Calu3 (cell line): ENCODE results near the gene ZNF804A. TPM values are rescaled to one million over a fixed set of nuclear protein-coding genes. Genes with fewer than 3 reads are reported as not detected.

Experiments
- BruUV-seq: library from RNA; stranded (reverse); fragments of 400-500 nt; replicated peaks from 2 replicates; lab custom pipeline; 2021; lab: Mats Ljungman, UMichigan
- CTCF ChIA-PET: fragments of 300-600 bp; sonication (Branson Sonifier 250); formaldehyde crosslinking; loops from one replicate; lab custom pipeline; 2022; ENCODE audit warnings: antibody characterized with exemption; lab: Charles Lee
- DNase-seq: peaks from one replicate; pipeline ENCODE4 v3.0.0; 2022
- H3K27ac Mint-ChIP-seq: one replicate; pipeline ENCODE4 v1.8.0; 2022; ENCODE audit warnings: mixed read lengths; ENCODE audit not compliant: unreplicated experiment
- H3K27me3 Mint-ChIP-seq: one replicate; pipeline ENCODE4 v1.8.0; 2022; ENCODE audit warnings: mixed read lengths; ENCODE audit not compliant: unreplicated experiment
- H3K36me3 Mint-ChIP-seq: one replicate; pipeline ENCODE4 v1.8.0; 2022; ENCODE audit warnings: mild to moderate bottlenecking, moderate library complexity, mixed read lengths; ENCODE audit not compliant: insufficient read depth, unreplicated experiment
- H3K4me1 Mint-ChIP-seq: one replicate; pipeline ENCODE4 v1.8.0; 2022; ENCODE audit warnings: mild to moderate bottlenecking, low read depth, mixed read lengths; ENCODE audit not compliant: unreplicated experiment
- H3K4me3 Mint-ChIP-seq: one replicate; pipeline ENCODE4 v1.8.0; 2022; ENCODE audit warnings: mild to moderate bottlenecking, low read depth, moderate library complexity, mixed read lengths; ENCODE audit not compliant: unreplicated experiment
- H3K9me3 Mint-ChIP-seq: one replicate; pipeline ENCODE4 v1.8.0; 2022; ENCODE audit warnings: low read depth, mixed read lengths; ENCODE audit not compliant: unreplicated experiment
- CTCF ChIP-seq: fragments of 200-600 bp; IDR thresholded peaks from one replicate; pipeline ENCODE4 v1.8.0; 2022; ENCODE audit warnings: antibody characterized with exemption; ENCODE audit not compliant: unreplicated experiment
- intact Hi-C: fragments of 100-400 bp; cut with micrococcal nuclease; formaldehyde crosslinking; loops from one replicate; pipeline ENCODE4 v1.10.0; 2022; ENCODE audit not compliant: unreplicated experiment
- total RNA-seq: library from RNA; stranded (reverse); gene quantifications from 2 replicates; pipeline ENCODE4 v1.2.3, GENCODE V29; 2022

ZNF804A gene
- total RNA-seq, 1 experiment from 2014 or later, result 0.09 TPM

GRCh38 chr2:184677171-184677570 is 78.8 kb downstream of the ZNF804A start:
- Mint-ChIP-seq H3K27me3 (no peaks in the 10 kb centered on the region), H3K4me1 (no peaks in the 10 kb centered on the region), H3K9me3 (no peaks in the 10 kb centered on the region), H3K4me3 (no peak overlapping the region), H3K36me3 (no peaks in the 10 kb centered on the region), H3K27ac (no peak overlapping the region)
- CTCF ChIA-PET, result interaction anchor here (0.6 kb wide), 1 partner anchor 170 kb away, joined by 3 read pairs; no protein-coding TSS in a partner anchor
- no peak for DNase-seq
- no TSS peak for BruUV-seq
- intact Hi-C loops, result no loop called here
- no peak for TF ChIP-seq CTCF

- Mint-ChIP-seq H3K4me1 (no peaks in the 10 kb centered on the region), H3K27me3 (no peaks in the 10 kb centered on the region), H3K36me3 (no peaks in the 10 kb centered on the region), H3K27ac (no peak overlapping the region), H3K9me3 (no peaks in the 10 kb centered on the region), H3K4me3 (no peak overlapping the region)
- no peak for DNase-seq
- intact Hi-C loops, result no loop called here
- BruUV-seq, result no TSS peak
- CTCF ChIA-PET, result interaction anchor here (0.6 kb wide), 1 partner anchor 156 kb away, joined by 3 read pairs; no protein-coding TSS in a partner anchor
- TF ChIP-seq CTCF, result no peak
Observed at GRCh38 chr2:184679219-184680018, 81.1 kb downstream of the ZNF804A start.

GRCh38 chr2:184680825-184681224 is 82.5 kb downstream of the ZNF804A start:
- CTCF ChIA-PET, result no interaction called here
- intact Hi-C loops, result no loop called here
- Mint-ChIP-seq H3K27ac (no peak overlapping the region), H3K4me1 (no peaks in the 10 kb centered on the region), H3K36me3 (no peaks in the 10 kb centered on the region), H3K9me3 (no peaks in the 10 kb centered on the region), H3K4me3 (no peak overlapping the region), H3K27me3 (no peaks in the 10 kb centered on the region)
- BruUV-seq, result no TSS peak
- DNase-seq, result no peak
- TF ChIP-seq CTCF, result no peak

- CTCF ChIA-PET, result no interaction called here
- BruUV-seq, result no TSS peak
- Mint-ChIP-seq H3K4me1 (peaks cover 6% of the 10 kb centered on the region), H3K9me3 (no peaks in the 10 kb centered on the region), H3K27me3 (no peaks in the 10 kb centered on the region), H3K27ac (no peak overlapping the region), H3K36me3 (no peaks in the 10 kb centered on the region), H3K4me3 (no peak overlapping the region)
- TF ChIP-seq CTCF, result no peak
- intact Hi-C loops, result no loop called here
- DNase-seq, result no peak
Observed at GRCh38 chr2:184681642-184682321, 83.5 kb downstream of the ZNF804A start.
